Measurements from ENCODE around the gene MT3. TPM values are rescaled to one million over a fixed set of nuclear protein-coding genes. Genes with fewer than 3 reads are reported as not detected.

The MT3 gene
- total RNA-seq, 1 experiment from 2014 or later = not detected

GRCh38 chr16:56637814-56638750, 48.8 kb downstream of the MT3 start, which contains the start of gene MT1A:
Gene MT1A (plus strand): TSS chr16:56638666. CDS start chr16:56638739, 73 bp downstream.
- no peaks in the 10 kb centered on the region for H3K9me3 ChIP-seq (ENCODE audit: control insufficient read depth, insufficient read depth, low read depth, low read length)
- BruUV-seq (replicated peaks) = no TSS peak
- intact Hi-C loops (cut with micrococcal nuclease; ENCODE audit: unreplicated experiment) = no loop called here
- H3K4me1 ChIP-seq (ENCODE audit: control insufficient read depth, insufficient read depth, low read length) = peaks cover 20% of the 10 kb centered on the region
- H3K27ac ChIP-seq (ENCODE audit: low read length) = peak within 1 kb of the TSS; percentile 71
- ChIA-PET CTCF (no interaction called here), POLR2A (no interaction called here)
- ATAC-seq (peak; percentile 90), DNase-seq (ENCODE audit: low read depth, low spot score) (no peak)
- in situ Hi-C loops (cut with HindIII; ENCODE audit: low pct_unique_long_range_greater_than_20kb, low sequenced_read_pairs) = no loop called here
- H3K4me3 ChIP-seq (ENCODE audit: low read depth in 2 of 2, low read length in 2 of 2) = peak within 1 kb of the TSS; percentile 59 to 62
- H3K27me3 ChIP-seq (ENCODE audit: control insufficient read depth, insufficient read depth, low read length) = no peaks in the 10 kb centered on the region
- no peaks in the 10 kb centered on the region for H3K36me3 ChIP-seq (ENCODE audit: control insufficient read depth, insufficient read depth, low read length)
- TF ChIP-seq POLR2AphosphoS5 (IDR thresholded peaks at IDR 0.05; ENCODE audit: low read depth, low read length) (0 out of 2 replicates have a peak, but pooled peaks have one; percentile 52), TCF7L2 (IDR thresholded peaks at IDR 0.05; ENCODE audit: low read depth, low read length) (peak; percentile 57), SIN3A (IDR thresholded peaks at IDR 0.05; ENCODE audit: borderline replicate concordance, insufficient read depth, low read depth, low read length) (no peak), REST (IDR thresholded peaks at IDR 0.05; ENCODE audit: insufficient read depth in 1 of 2, low read depth in 2 of 2, low read length in 1 of 2) (0 out of 4 replicates have a peak, but pooled peaks of 1 of the 2 experiments have one; percentile 22)

GRCh38 chr16:56639045-56639444, 49.7 kb downstream of the MT3 start:
- DNase-seq (ENCODE audit: low read depth, low spot score) (no peak), ATAC-seq (no peak)
- TF ChIP-seq TCF7L2 (IDR thresholded peaks at IDR 0.05; ENCODE audit: low read depth, low read length) = no peak
- no peak for TF ChIP-seq REST (IDR thresholded peaks at IDR 0.05; ENCODE audit: insufficient read depth in 1 of 2, low read depth in 2 of 2, low read length in 1 of 2)
- TF ChIP-seq, protein P1, sequence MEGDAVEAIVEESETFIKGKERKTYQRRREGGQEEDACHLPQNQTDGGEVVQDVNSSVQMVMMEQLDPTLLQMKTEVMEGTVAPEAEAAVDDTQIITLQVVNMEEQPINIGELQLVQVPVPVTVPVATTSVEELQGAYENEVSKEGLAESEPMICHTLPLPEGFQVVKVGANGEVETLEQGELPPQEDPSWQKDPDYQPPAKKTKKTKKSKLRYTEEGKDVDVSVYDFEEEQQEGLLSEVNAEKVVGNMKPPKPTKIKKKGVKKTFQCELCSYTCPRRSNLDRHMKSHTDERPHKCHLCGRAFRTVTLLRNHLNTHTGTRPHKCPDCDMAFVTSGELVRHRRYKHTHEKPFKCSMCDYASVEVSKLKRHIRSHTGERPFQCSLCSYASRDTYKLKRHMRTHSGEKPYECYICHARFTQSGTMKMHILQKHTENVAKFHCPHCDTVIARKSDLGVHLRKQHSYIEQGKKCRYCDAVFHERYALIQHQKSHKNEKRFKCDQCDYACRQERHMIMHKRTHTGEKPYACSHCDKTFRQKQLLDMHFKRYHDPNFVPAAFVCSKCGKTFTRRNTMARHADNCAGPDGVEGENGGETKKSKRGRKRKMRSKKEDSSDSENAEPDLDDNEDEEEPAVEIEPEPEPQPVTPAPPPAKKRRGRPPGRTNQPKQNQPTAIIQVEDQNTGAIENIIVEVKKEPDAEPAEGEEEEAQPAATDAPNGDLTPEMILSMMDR (IDR thresholded peaks at IDR 0.05) = no peak
- no peak for TF ChIP-seq SIN3A (IDR thresholded peaks at IDR 0.05; ENCODE audit: borderline replicate concordance, insufficient read depth, low read depth, low read length)
- TF ChIP-seq POLR2AphosphoS5 (IDR thresholded peaks at IDR 0.05; ENCODE audit: low read depth, low read length) = no peak
- ChIA-PET POLR2A (no interaction called here), CTCF (no interaction called here)
- Histone ChIP-seq H3K36me3 (ENCODE audit: control insufficient read depth, insufficient read depth, low read length) (no peaks in the 10 kb centered on the region), H3K27me3 (ENCODE audit: control insufficient read depth, insufficient read depth, low read length) (no peaks in the 10 kb centered on the region), H3K27ac (ENCODE audit: low read length) (peak overlapping the region; percentile 71), H3K4me1 (ENCODE audit: control insufficient read depth, insufficient read depth, low read length) (peaks cover 23% of the 10 kb centered on the region), H3K9me3 (ENCODE audit: control insufficient read depth, insufficient read depth, low read depth, low read length) (no peaks in the 10 kb centered on the region), H3K4me3 (ENCODE audit: low read depth in 2 of 2, low read length in 2 of 2) (peak overlapping the region; percentile 59 to 62; a peak in 3 of 4 replicates)
- BruUV-seq (replicated peaks) = TSS peak; percentile 84
- in situ Hi-C loops (cut with HindIII; ENCODE audit: low pct_unique_long_range_greater_than_20kb, low sequenced_read_pairs) (no loop called here), intact Hi-C loops (cut with micrococcal nuclease; ENCODE audit: unreplicated experiment) (no loop called here)

Data from Panc1 (cell line).